ENCODE measurements around the gene PNMT. TPM values are rescaled to one million over a fixed set of nuclear protein-coding genes. Genes with fewer than 3 reads are reported as not detected.

PNMT gene
- total and polyA plus RNA-seq, 2 donors (not counting 3 experiments of a cell fraction or from before 2014, with no cell fraction given), result 0.11 TPM; not detected in 1

GRCh38 chr17:39643271-39643670 is 25.0 kb upstream of the PNMT start:
- Histone ChIP-seq H3K9me3 (replicated peaks; ENCODE audit: control insufficient read depth, insufficient read depth, low read length) (no peaks in the 10 kb centered on the region), H3K27ac (ENCODE audit: insufficient read depth, low read depth, low read length) (no peak overlapping the region), H4K20me1 (replicated peaks; ENCODE audit: control insufficient read depth, extremely low read depth, insufficient read depth, low read length) (no peaks in the 10 kb centered on the region), H3K36me3 (ENCODE audit: control insufficient read depth in 2 of 2, extremely low read depth in 1 of 2, insufficient read depth in 2 of 2, low read length in 2 of 2) (no peaks in the 10 kb centered on the region), H3K79me2 (ENCODE audit: control insufficient read depth, insufficient read depth, low read length) (peaks cover 18% of the 10 kb centered on the region), H3K9ac (replicated peaks; ENCODE audit: extremely low read depth, insufficient read depth, low read length) (no peak overlapping the region), H3K4me1 (ENCODE audit: control insufficient read depth, extremely low read depth, insufficient read depth, low read length) (peaks cover 11% of the 10 kb centered on the region), H3K4me2 (ENCODE audit: insufficient read depth, low read length) (no peak overlapping the region), H3K4me3 (replicated peaks in 1 of 3; ENCODE audit: insufficient read depth in 1 of 3, low read depth in 1 of 3, low read length in 3 of 3) (no peak overlapping the region), H3K27me3 (ENCODE audit: control insufficient read depth in 2 of 2, insufficient read depth in 2 of 2, low read length in 2 of 2) (no peaks in the 10 kb centered on the region), H2AFZ (ENCODE audit: low read depth, low read length) (no peak overlapping the region), H3K9me1 (replicated peaks; ENCODE audit: control insufficient read depth, extremely low read depth, insufficient read depth, low read length) (no peaks in the 10 kb centered on the region)
- peak; percentile 28 for DNase-seq (ENCODE audit: low read depth, low spot score)
- intact Hi-C loops (cut with micrococcal nuclease) (no loop called here), dilution Hi-C loops (cut with MboI; ENCODE audit: extremely low pct_ligation_motif_present, low sequenced_read_pairs) (no loop called here)
- BruUV-seq (replicated peaks), result no TSS peak
- ChIA-PET CTCF (interaction anchor here (0.9 to 5.2 kb wide), 5 partner anchors 10 to 29 kb away, joined by 3 to 48 read pairs (median 5); no protein-coding TSS in a partner anchor), POLR2A (no interaction called here)
- FAIRE-seq, result peak; percentile 77
- TF ChIP-seq POLR2A (IDR thresholded peaks at IDR 0.05; ENCODE audit: low read depth, low read length) (no peak), FOS (IDR thresholded peaks at IDR 0.05; ENCODE audit: borderline replicate concordance, insufficient read depth, low read length) (peak; percentile 59)

GRCh38 chr17:39647256-39647655 is 21.0 kb upstream of the PNMT start:
- Histone ChIP-seq H3K9ac (replicated peaks; ENCODE audit: extremely low read depth, insufficient read depth, low read length) (no peak overlapping the region), H4K20me1 (replicated peaks; ENCODE audit: control insufficient read depth, extremely low read depth, insufficient read depth, low read length) (no peaks in the 10 kb centered on the region), H3K36me3 (ENCODE audit: control insufficient read depth in 2 of 2, extremely low read depth in 1 of 2, insufficient read depth in 2 of 2, low read length in 2 of 2) (no peaks in the 10 kb centered on the region), H3K27me3 (ENCODE audit: control insufficient read depth in 2 of 2, insufficient read depth in 2 of 2, low read length in 2 of 2) (no peaks in the 10 kb centered on the region), H3K9me3 (replicated peaks; ENCODE audit: control insufficient read depth, insufficient read depth, low read length) (no peaks in the 10 kb centered on the region), H3K4me3 (replicated peaks in 1 of 3; ENCODE audit: insufficient read depth in 1 of 3, low read depth in 1 of 3, low read length in 3 of 3) (no peak overlapping the region), H3K27ac (ENCODE audit: insufficient read depth, low read depth, low read length) (no peak overlapping the region), H3K4me2 (ENCODE audit: insufficient read depth, low read length) (no peak overlapping the region), H3K4me1 (ENCODE audit: control insufficient read depth, extremely low read depth, insufficient read depth, low read length) (peaks cover 8% of the 10 kb centered on the region), H3K9me1 (replicated peaks; ENCODE audit: control insufficient read depth, extremely low read depth, insufficient read depth, low read length) (no peaks in the 10 kb centered on the region), H3K79me2 (ENCODE audit: control insufficient read depth, insufficient read depth, low read length) (peaks cover 9% of the 10 kb centered on the region), H2AFZ (ENCODE audit: low read depth, low read length) (no peak overlapping the region)
- no TSS peak for BruUV-seq (replicated peaks)
- FAIRE-seq (no peak), DNase-seq (ENCODE audit: low read depth, low spot score) (no peak)
- intact Hi-C loops (cut with micrococcal nuclease), result no loop called here
- ChIA-PET CTCF (interaction anchor here (0.5 to 9.3 kb wide), 4 partner anchors 9 to 27 kb away, joined by 3 to 114 read pairs (median 5); no protein-coding TSS in a partner anchor), POLR2A (no interaction called here)
- TF ChIP-seq MAX (IDR thresholded peaks at IDR 0.05; ENCODE audit: insufficient read depth, insufficient read length), result no peak
- TF ChIP-seq EZH2 (IDR thresholded peaks at IDR 0.05; ENCODE audit: borderline replicate concordance, low read depth, low read length, severe bottlenecking), result no peak
- no peak for TF ChIP-seq CTCF (IDR thresholded peaks at IDR 0.05; ENCODE audit: extremely low read depth in 1 of 2, insufficient read depth in 1 of 2, low read depth in 1 of 2, low read length in 2 of 2)
- no peak for TF ChIP-seq POLR2A (IDR thresholded peaks at IDR 0.05; ENCODE audit: low read depth, low read length)
- TF ChIP-seq MYC (IDR thresholded peaks at IDR 0.05; ENCODE audit: low read depth, low read length), result no peak
- no peak for TF ChIP-seq FOS (IDR thresholded peaks at IDR 0.05; ENCODE audit: borderline replicate concordance, insufficient read depth, low read length)
- no peak for TF ChIP-seq POLR2AphosphoS5 (IDR thresholded peaks at IDR 0.05; ENCODE audit: insufficient read depth, low read depth, low read length)
- no peak for TF ChIP-seq GATA2 (IDR thresholded peaks at IDR 0.05; ENCODE audit: insufficient read depth, insufficient read length, low read depth, low read length)
- TF ChIP-seq JUN (IDR thresholded peaks at IDR 0.05; ENCODE audit: borderline replicate concordance, insufficient read depth, insufficient read length, low read depth), result no peak
- dilution Hi-C loops (cut with MboI; ENCODE audit: extremely low pct_ligation_motif_present, low sequenced_read_pairs), result no loop called here

Measured in endothelial cell of umbilical vein (primary cell).